NAMALWA (cell line): Measurements from ENCODE around the gene AADAC.
A peak's percentile ranks its signal among the peaks of the same experiment; 100 is the strongest.
"Not testable (repeated sequence)": the region's sequence is repeated elsewhere in the genome, so short reads cannot be mapped to it uniquely, and the experiment has no call there.

Experiments used
- DNase-seq: peaks from one replicate; pipeline ENCODE4 v3.0.0-alpha.2; 2015; ENCODE audit warnings: low spot score

AADAC gene

DNA sequence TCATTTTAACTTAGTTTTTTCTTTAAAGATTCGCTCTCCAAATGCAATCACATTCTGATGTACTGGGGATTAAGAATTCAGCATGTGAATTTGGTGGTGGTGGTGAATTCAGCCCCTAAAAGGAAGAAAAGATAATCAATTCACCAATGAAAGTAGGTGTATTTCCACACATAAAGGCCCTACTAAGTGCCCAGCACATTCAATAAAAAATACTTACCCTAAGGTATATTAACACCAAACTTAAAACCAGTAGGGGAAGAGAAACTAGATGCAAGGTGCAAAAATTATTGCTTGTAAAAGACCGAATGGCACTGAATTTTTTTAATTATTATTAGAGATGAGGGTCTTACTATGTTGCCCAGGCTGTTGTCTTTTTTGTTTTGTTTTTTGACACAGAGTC lies 42.7 kb downstream of the AADAC start:
- DNase-seq, result no peak

DNA sequence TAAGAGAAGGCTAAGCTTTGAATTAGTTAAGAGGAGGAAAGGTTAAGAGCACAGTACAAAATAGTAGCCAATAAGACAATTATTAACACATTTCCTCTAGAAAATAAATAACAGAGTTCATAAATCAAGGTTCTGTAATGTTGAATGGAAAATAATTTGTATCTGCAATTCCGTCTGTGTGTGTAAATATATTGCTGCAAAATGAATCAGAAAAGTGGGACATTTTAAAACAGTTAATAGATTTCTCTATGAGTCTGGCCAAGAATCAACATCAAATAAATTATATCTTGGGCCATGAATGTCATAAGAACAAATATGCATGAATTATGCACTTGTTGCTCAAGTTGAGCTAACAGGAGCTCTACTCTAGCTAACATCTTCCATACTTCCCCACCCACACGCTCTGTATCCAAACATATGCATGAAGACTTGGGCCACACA lies 45.3 kb downstream of the AADAC start:
- no peak for DNase-seq

DNA sequence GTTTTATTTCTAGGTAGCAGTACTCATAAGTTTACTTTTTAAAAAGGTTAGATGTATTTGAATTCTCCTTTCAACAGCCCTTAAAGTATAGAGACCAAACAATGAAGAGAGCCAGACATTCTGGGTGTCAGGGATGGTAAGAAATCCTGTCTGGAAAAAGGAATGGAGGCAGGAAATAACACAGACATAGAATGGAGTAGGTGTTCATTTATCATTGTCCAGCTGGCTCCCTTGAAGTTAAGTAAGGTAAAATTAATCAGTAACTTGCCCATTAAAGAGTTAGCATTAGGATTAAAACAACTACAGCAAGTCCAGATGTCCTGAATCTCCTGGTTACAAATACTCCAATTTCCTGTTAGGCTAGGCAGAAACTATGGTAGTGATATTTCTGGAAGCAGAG lies 46.0 kb downstream of the AADAC start:
- no peak for DNase-seq

DNA sequence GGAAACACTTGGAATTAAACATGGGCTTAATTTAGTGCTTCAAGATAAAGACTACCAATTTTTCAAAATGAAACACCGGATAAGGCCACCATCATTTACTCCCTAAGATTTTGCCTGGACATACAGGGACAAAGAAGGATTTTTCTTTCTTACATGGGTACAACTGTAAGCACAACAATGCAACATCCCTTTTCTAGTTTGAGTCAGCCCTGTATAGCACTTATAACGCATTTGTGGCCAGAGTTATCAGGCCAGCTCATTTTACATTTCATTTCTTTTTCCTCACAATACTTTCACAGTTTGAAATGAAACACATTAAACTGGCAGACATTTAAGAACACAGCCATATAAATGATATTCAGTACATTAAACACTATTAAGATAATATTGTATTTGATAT lies 49.7 kb downstream of the AADAC start:
- DNase-seq, result no peak

DNA sequence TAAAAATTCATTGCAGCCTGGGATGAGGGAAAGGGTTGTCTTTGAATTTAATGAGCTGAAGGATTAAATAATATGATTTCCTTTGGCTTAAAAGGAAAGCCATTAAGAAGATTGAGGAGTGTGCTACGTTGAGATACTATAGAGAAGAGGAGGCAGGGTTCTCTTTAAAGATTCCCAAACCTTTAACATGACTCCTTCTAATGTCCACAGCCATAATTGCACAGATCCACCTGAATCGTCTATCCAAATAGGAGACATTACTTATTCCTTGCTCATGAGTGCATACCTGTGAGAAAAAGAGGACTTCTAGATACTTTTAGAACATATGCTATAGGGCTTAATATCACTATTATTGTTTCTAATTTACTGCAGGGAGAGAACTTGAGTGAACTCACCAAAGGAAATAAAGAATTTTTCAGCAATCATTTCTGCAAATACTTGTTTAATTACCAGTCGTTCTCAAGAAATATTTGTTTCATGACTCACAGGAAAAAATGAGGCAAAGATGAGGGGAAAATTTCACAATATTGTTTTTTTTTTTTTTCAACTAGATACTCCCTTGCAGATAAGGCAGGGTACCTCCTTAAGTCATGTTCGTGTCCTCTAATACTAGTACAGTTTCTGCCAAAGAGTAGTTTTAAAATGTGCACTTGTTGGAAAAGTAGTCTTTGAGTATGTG lies 50.6 kb downstream of the AADAC start:
- no peak for DNase-seq

DNA sequence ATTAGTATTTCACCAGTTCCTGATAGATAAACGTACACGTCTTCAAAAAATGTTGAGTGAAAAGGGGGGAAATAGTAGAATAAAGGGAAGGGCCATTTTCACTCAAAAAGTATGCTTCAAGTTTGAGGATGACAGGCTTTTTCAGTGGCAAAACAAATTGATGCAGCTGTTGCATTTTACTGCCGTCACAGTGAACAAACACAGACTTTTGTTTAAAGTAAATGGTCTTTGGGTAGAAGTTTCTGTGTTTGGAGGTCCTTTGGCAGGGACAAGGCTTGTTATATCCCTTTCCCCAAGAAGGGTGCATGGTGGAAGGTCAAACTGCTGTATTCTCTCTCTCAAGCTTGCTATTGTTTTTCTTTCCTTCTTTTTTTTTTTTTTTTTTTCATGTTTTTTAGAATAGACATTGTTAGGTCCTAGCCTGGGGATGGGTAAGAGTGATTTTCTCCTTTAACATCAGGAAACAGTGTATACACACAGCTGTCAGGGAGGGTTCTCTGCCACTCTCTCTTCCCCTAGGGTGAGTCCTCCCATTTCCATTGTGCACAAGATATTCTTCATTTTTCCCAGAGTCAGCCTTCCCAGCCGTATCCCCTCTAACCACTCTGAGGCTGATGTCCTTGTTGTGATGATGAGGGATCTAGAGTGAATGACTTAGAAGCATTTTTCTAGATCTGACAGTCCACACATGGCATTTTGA lies 52.9 kb downstream of the AADAC start:
- DNase-seq, result no peak

DNA sequence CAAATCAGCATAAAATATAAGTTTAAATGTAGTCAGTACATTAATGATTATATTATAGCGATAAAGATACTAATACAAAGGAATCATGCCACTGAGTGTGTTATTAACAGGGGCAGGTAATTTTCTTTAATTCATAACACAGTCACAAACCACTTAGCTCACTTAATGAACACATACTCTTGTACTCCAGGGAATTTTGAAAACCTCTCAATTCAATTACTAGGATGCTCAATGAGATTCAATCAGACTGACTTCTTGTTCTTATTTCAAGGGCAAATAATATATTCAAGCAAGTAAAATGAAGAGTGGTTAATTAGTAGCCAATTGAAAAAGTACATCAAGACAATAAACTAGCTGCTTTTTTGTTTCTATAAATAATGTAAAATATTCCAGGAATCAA lies 53.8 kb downstream of the AADAC start:
- DNase-seq, result no peak

DNA sequence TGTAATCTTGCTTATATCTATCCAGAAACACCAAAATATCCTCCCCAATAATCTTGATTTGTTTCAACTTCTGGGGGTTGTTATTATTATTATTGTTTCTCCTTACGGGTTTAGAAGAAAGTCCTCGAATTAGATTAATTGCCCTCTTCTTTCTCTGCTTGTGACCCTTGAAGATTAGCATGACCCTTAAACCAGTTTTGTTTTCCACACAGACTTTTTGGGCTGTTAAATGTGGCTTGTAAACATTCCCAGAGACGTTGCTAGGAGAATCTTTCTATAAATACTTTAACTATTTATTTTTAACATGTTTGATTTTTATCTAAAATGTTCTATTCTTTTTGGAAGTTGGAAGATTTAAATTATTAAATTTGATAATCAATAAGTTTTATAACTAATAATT lies 55.3 kb downstream of the AADAC start:
- no peak for DNase-seq

DNA sequence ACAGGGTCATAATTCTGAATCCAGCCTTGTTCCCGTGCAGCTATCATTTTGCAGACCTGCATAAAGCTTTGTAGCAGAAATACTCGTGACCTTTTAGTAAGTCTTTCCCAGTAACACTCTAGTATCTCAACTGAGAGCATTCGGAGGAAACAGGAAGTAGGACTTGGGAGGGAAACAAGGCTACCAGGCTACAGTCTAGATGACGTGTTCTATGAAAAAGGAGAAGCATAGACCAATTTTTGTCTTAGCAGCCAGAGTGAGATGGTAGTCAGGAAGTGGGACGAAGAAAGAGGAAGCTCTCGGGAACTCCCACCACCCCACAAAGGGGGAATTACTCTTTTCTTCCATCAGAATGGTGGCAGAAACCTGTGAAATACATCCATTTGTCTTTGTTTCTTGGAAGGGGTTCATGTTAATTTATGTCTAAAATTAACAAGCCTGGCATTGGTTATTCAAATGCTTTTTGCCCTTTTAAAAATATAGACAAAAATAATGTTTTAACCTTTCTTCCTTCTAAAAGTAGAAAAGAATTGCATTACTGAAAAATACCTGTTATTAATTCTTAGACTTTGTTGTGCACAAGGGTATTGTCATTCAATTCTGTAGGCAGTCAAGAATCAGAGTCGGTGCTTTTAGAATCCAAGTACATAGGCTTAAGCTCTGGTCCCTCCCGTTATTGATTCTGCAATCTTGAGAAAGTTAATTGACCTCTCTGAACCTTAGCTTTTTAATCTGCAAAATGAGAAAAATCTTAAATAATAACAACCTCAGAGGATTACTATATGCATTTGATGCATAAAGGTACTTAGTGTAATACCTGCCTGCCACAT lies 57.9 kb downstream of the AADAC start:
- peak; percentile 70 for DNase-seq

DNA sequence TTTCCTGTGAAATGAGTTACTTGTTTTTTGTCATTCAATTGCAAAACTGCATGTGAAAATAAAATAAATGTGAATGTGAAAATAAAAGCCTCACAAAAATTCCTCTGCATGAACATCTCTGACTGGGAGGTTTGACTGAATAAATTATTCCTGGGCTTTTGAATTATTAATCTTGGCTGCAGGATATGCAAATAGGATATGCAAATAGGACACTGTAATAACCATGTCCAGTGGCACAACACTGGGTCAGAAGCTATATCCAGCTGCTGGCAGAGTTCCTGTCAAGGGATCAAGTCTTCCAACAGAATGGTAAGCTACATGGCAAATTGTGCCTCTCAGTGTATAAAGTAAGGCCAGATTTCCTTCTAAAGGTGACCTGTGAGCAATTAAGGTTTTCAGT lies 59.5 kb downstream of the AADAC start, which contains the start of gene SUCNR1:
TSS of gene SUCNR1 (plus strand) at position 246 of the 400 bp plus-strand sequence. CDS start 6,250 bp downstream, outside the sequence.
- DNase-seq, result no peak

DNA sequence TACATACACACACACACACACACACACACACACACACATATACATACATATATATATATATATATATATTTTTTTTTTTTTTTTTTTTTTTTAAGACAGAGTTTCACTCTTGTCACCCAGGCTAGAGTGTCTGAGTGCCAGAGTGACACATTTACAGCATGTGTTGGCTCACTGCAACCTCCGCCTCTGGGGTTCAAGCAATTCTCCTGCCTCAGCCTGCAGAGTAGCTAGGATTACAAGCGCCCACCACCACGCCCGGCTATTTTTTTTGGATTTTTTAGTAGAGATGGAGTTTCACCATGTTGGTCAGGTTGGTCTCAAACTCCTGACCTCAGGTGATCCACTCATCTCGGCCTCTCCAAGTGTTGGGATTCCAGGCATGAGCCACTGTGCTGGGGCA lies 60.2 kb downstream of the AADAC start:
- not testable (repeated sequence) for DNase-seq

DNA sequence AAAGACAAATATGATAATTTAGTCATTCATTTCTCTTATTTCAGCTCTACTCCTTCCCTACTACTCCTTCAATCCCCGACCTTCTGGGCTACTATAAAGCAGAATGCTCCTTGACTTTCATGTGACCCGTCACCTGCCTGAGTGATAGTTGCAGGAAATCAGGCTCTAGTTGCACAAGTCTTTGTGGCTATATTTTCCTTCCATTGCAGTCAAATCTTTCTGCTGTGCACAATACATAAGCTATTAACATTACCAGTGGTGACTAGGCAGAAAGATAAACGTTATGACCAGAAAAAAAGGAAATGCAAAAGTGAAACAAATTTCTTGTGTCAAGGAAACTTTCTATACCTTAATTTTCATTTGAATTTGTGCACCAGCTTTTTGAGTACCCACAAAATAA lies 61.8 kb downstream of the AADAC start:
- DNase-seq, result peak; percentile 39

DNA sequence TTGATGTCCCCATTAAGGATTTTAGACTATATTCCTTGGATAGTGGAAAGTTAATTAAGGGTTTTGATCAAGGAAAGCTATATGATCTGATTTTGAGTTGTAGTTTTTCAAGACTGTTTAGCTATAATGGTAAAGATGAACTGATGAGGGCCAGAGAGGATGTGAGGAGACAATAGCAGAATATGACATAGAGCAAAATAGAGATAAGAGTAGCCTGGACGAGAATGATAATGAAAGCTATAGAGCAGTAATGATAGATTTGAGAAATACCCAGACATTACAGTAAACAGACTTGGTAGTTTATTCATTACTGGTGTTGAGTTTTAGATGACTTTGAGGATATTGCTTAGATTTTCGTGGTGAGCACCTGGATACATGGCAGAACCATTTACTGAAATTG lies 63.4 kb downstream of the AADAC start:
- DNase-seq, result no peak
